Measurements from ENCODE around the gene DCST1. TPM values are rescaled to one million over a fixed set of nuclear protein-coding genes. Genes with fewer than 3 reads are reported as not detected.
"Not testable (repeated sequence)": the region's sequence is repeated elsewhere in the genome, so short reads cannot be mapped to it uniquely, and the experiment has no call there.

Gene DCST1
- polyA plus RNA-seq (ENCODE audit: insufficient read length in 4 of 4) = under 1 TPM; 0.14 to 0.44 (median 0.35) TPM

DNA sequence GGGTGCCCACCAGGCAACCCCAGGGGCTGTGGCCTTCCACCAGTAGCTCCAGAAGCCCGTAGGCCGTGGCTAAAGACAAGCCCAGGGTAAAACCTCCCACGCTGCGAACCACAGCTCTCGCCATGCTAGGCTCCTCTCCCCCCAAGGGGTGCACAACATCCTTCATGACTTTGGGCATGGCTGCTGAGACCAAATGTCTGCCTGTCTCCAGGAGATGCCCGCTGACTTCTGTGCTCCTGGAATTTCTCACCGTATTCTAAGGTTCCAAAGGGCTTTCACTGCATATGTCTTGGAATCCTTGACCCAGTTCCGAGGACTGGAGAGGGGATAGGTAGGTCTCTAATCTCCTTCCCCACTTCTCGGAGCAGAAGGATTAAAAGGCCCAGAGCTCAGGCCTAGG lies at the start of gene DCST1, which contains the start of gene DCST2:
TSS of gene DCST1 (plus strand) at position 301 of the 400 bp plus-strand sequence. CDS start 213 bp downstream, outside the sequence.
TSS of gene DCST2 (minus strand) at position 258 of the 400 bp plus-strand sequence. CDS start at position 178, 80 bp downstream.
- DNase-seq (ENCODE audit: low read depth in 4 of 4, low spot score in 2 of 4) = no peak

DNA sequence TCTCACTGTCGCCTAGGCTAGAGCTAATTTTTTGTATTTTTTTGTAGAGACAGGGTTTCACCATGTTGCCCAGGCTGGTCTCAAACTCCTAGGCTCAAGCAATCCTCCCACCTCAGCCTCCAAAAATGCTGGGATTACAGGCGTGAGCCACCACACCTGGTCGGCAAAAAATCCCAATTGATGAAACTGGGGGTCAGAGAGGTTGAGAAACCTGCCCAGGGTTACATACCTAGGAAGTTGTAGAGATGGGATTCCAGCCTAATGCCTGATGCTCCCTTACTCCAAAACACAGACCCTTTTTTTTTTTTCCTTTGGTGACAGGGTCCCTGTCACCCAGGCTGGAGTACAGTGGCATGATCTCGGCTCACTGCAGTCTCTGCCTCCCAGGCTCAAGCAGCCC lies 46.9 kb upstream of the DCST1 start:
- not testable (repeated sequence) for DNase-seq (ENCODE audit: low read depth in 4 of 4, low spot score in 2 of 4)

DNA sequence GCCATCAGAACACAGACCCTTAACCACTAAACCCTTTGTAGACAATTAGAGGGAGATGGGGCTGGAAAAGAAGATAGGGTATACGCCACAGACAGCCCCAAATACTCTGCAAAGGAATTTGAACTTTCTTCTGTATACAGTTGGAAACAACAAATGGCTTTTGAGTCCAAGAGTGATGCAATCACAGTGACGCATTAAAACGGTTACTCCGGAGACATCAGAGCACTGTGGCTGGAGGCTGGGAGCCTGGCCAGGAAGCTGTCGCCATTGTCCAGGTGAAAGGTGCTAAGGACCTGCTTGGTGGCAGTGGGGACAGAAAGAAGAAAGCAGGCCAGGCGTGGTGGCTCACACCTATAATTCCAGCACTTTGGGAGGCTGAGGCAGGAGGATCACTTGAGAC lies 46.3 kb upstream of the DCST1 start:
- no peak for DNase-seq (ENCODE audit: low read depth in 4 of 4, low spot score in 2 of 4)

- no peak for DNase-seq (ENCODE audit: low read depth in 4 of 4, low spot score in 2 of 4)
Observed at GRCh38 chr1:154988058-154988954, 45.3 kb upstream of the DCST1 start.

DNA sequence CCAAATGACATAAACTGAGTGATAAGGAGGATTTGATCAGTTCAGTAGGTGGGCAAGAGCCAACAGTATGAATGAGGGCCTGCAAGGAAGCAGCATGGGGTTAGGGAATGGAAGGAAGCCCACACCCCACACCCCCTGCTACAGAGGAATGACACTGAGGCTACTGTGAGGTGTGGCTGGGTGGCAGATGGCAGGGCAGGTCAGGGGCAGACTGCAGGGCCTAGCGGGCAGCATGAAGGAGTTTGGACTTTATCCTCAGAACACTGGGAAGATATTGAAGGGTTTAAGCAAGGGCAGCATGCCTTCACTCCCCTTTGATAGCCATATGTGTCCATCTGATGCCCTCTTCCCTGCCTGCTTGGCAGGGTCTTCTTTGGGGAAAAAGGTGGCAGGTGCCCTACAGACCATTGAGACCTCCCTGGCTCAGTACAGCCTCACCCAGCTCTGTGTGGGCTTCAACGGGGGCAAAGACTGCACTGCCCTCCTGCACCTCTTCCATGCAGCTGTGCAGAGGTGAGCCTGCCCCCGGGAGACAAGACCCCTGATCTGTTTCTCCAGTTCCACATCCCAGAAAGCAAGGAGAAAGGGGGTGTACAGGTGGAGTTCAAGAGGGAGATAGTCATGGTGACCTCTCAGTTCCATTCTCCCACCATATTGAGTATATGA lies 44.3 kb upstream of the DCST1 start:
- no peak for DNase-seq (ENCODE audit: low read depth in 4 of 4, low spot score in 2 of 4)

GRCh38 chr1:154990276-154990675 lies 43.3 kb upstream of the DCST1 start:
- DNase-seq (ENCODE audit: low read depth in 4 of 4, low spot score in 2 of 4) = no peak

DNA sequence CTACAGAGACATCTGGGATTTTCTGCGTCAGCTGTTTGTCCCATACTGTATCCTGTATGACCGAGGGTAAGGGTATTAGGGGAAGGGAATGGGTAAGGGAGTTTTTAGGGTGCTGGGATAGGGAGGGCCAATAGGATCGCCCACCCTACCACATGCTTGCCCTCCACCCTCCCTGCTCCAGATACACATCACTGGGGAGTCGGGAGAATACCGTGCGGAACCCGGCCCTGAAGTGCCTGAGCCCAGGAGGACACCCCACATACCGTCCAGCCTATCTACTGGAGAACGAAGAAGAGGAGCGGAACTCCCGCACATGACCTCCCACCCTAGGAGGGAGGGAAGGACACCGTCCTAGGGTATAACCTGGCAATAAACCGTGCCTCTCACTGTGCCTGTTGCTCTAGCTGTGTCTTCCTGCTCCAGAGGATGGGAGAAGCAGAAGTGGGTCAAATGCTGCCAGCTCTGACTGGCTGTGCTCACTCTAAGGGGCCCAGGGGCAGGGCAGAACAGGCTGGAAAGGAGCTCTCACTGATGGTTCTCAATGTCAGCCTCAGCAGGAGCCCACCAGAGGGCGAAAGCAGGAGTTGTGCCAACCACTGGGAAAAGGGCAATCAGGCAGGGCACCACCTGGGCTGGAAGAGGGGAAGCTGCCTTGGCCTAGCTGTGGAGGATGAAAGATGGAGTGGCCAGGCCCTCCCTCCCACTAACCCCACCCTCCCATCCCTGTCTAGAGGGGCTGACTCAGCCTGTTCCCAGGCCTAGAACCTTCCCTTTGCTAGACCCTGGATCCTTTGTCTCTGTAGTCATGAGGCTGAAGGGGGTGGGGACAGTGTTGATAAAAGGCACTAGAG lies 40.7 kb upstream of the DCST1 start:
- DNase-seq (ENCODE audit: low read depth in 4 of 4, low spot score in 2 of 4) = no peak

GRCh38 chr1:154993572-154994268 lies 39.9 kb upstream of the DCST1 start, which contains the start of gene LENEP:
Gene LENEP, plus strand, starts transcription at chr1:154993586. Its CDS starts 22 bp downstream, at chr1:154993608.
- no peak for DNase-seq (ENCODE audit: low read depth in 4 of 4, low spot score in 2 of 4)

GRCh38 chr1:154994269-154994587 lies 39.4 kb upstream of the DCST1 start:
- DNase-seq (ENCODE audit: low read depth in 4 of 4, low spot score in 2 of 4) = no peak

GRCh38 chr1:154994591-154994990 lies 39.0 kb upstream of the DCST1 start:
- no peak for DNase-seq (ENCODE audit: low read depth in 4 of 4, low spot score in 2 of 4)

- peak in 1 of 4 donors; percentile 54 for DNase-seq (ENCODE audit: low read depth in 4 of 4, low spot score in 2 of 4)
Observed at GRCh38 chr1:154995301-154995983, 38.2 kb upstream of the DCST1 start.

GRCh38 chr1:154996966-154997701 lies 36.5 kb upstream of the DCST1 start:
- DNase-seq (ENCODE audit: low read depth in 4 of 4, low spot score in 2 of 4) = no peak

DNA sequence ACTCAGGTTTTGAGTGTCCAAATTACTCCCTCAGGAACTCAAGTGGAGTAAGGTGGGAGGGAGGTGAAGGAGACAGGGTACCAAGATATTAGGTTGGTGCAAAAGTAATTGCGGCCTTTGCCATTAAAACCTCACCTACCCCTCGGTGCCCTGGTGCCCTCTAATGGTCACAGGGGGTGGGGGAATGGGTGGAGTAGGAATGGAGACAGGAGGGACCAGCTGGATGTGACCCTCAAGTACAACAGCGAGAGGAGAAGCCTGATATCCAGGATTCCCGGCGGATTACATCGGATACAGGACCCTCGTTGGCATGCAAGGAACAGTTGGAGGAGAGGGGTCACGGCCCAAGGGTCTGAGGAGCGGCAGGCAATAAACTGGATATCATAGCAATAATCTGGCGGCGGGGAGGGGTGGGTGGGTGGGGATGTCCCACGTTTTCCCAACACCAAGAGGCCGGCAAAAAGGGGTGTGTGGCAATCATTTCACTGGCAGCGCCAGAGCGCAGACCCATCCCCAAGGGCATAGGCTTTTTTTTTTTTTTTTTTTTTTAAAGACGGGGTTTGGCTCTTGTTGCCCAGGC lies 35.3 kb upstream of the DCST1 start:
- no peak for DNase-seq (ENCODE audit: low read depth in 4 of 4, low spot score in 2 of 4)

DNA sequence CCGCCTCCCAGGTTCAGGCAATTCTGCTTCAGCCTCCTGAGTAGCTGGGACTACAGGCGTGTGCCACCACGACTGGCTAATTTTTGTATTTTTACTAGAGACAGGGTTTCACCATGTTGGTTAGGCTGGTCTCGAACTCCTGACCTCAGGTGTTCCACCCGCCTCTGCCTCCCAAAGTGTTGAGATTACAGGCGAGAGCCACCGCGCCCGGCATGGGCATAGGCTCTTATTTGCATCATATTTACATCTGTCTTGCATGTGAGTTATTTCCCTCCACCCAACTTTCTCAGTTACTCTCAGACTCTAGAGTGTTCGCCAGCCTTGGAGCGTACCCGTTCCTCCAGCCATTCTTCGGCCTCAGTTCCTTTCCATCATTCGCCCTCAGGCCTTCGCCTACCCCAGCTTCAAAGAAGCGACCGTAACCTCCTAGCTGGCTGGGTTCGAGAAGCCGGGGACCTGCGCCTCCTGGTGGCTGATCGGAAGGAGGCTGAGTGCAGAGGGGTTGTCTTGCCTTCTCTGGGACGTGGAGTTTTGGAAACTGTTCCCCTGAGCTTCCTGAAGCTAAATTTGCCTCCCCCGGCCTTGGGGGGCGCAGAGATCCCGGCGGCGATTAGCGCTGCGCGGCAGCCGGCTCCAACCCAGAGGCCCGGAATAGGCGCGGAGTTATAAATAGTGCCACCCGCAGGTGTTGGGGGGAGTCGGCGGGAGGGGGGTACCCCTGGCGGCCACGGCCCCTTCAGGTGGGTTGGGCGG lies 34.6 kb upstream of the DCST1 start:
- DNase-seq (ENCODE audit: low read depth in 4 of 4, low spot score in 2 of 4) = peak in 3 of 4 donors; percentile 41 to 62 (median 57)

GRCh38 chr1:154999571-155000410 lies 33.8 kb upstream of the DCST1 start:
- DNase-seq (ENCODE audit: low read depth in 4 of 4, low spot score in 2 of 4) = peak in 2 of 4 donors; percentile 32 to 37

- peak in 1 of 4 donors; percentile 21 for DNase-seq (ENCODE audit: low read depth in 4 of 4, low spot score in 2 of 4)
Observed at GRCh38 chr1:155000411-155000725, 33.3 kb upstream of the DCST1 start.

Measured in left renal cortex interstitium (tissue), 4 donors.